Fibroblast of lung (primary cell): ENCODE measurements around the gene FMN1. TPM values are rescaled to one million over a fixed set of nuclear protein-coding genes. Genes with fewer than 3 reads are reported as not detected.

ENCODE experiments used
- DNase-seq, 2 donors: peaks; one replicate each; pipeline versions ENCODE4 v3.0.0 to v3.0.0-alpha.2; 2010; ENCODE audit warnings: low read depth in 2 of 2
- H2AFZ ChIP-seq: 2 replicates; pipeline ENCODE4 v1.5.1; 2012; ENCODE audit warnings: low read length, control low read depth, inconsistent platforms
- H3K27ac ChIP-seq: 2 replicates; pipeline ENCODE4 v1.5.1; 2011; ENCODE audit warnings: low read length, control low read depth; ENCODE audit not compliant: insufficient read depth
- H3K27me3 ChIP-seq: 2 replicates; pipeline ENCODE4 v1.5.1; 2011; ENCODE audit warnings: mild to moderate bottlenecking, low read length; ENCODE audit not compliant: control insufficient read depth, insufficient read depth
- H3K36me3 ChIP-seq: 2 replicates; pipeline ENCODE4 v1.5.1; 2011; ENCODE audit warnings: low read length; ENCODE audit not compliant: control insufficient read depth, insufficient read depth
- H3K4me1 ChIP-seq: 2 replicates; pipeline ENCODE4 v1.5.1; 2011; ENCODE audit warnings: low read length; ENCODE audit not compliant: control insufficient read depth, insufficient read depth; ENCODE audit errors: extremely low read depth
- H3K4me2 ChIP-seq: 2 replicates; pipeline ENCODE4 v1.5.1; 2011; ENCODE audit warnings: low read length, control low read depth; ENCODE audit not compliant: insufficient read depth; ENCODE audit errors: extremely low read depth
- H3K4me3 ChIP-seq, 4 experiments: fragments of 200-600 bp in 1 of 4; sonication (generic) in 1 of 4; replicated peaks in 1 of 4; 2 replicates each; pipeline ENCODE4 v1.5.1; 2011 to 2016; ENCODE audit warnings: low read length in 4 of 4, low read depth in 3 of 4, mild to moderate bottlenecking in 3 of 4, control low read depth in 2 of 4, inconsistent platforms in 1 of 4, mixed read lengths in 1 of 4; ENCODE audit not compliant: insufficient read depth in 1 of 4; ENCODE audit errors: control extremely low read depth in 1 of 4
- H3K79me2 ChIP-seq: 2 replicates; pipeline ENCODE4 v1.5.1; 2012; ENCODE audit warnings: mild to moderate bottlenecking, low read length, inconsistent platforms; ENCODE audit not compliant: control insufficient read depth, insufficient read depth
- H3K9ac ChIP-seq: 2 replicates; pipeline ENCODE4 v1.5.1; 2011; ENCODE audit warnings: mild to moderate bottlenecking, low read length, control low read depth; ENCODE audit not compliant: insufficient read depth
- H3K9me3 ChIP-seq: 2 replicates; pipeline ENCODE4 v1.5.1; 2012; ENCODE audit warnings: low read depth, low read length; ENCODE audit not compliant: control insufficient read depth, insufficient read depth
- H4K20me1 ChIP-seq: 2 replicates; pipeline ENCODE4 v1.5.1; 2011; ENCODE audit warnings: low read length; ENCODE audit not compliant: control insufficient read depth, insufficient read depth; ENCODE audit errors: extremely low read depth
- CTCF ChIP-seq, 2 donors: IDR thresholded peaks in 1 of 2; conservative IDR thresholded peaks in 1 of 2; 1 replicate in 1 of 2; 2 replicates in 1 of 2; pipeline ENCODE4 v1.5.1; 2011 to 2012; ENCODE audit warnings: low read length in 2 of 2, control low read depth in 1 of 2, inconsistent platforms in 1 of 2, low read depth in 1 of 2, mild to moderate bottlenecking in 1 of 2
- EZH2 ChIP-seq: IDR thresholded peaks from 2 replicates; pipeline ENCODE4 v1.5.1; 2012; ENCODE audit warnings: low read length, control low read depth, mild to moderate bottlenecking; ENCODE audit errors: missing control alignments
- polyA plus RNA-seq, 2 donors: library from polyadenylated mRNA; depleted of rRNA in 1 of 2; stranded (reverse) in 1 of 2; unstranded in 1 of 2; fragments of >200 nt; gene quantifications; 2 replicates each; pipeline ENCODE4 v1.2.1, GENCODE V29; 2011 to 2012; ENCODE audit warnings: missing spikeins in 1 of 2
- total RNA-seq: library from RNA; depleted of rRNA; stranded (reverse); fragments of >200 nt; gene quantifications from 2 replicates; pipeline ENCODE4 v1.2.1, GENCODE V29; 2014

The FMN1 gene
- total and polyA plus RNA-seq, 2 donors (not counting 1 experiment from before 2014, with no cell fraction given) = 7.5 to 43.8 TPM

- TF ChIP-seq EZH2 = no peak
- TF ChIP-seq CTCF (conservative IDR thresholded peaks at IDR 0.05 in 1 of 2, IDR thresholded peaks at IDR 0.05 in 1 of 2; ENCODE audit: low read depth in 1 of 2, low read length in 2 of 2) = no peak
- Histone ChIP-seq H3K36me3 (no peaks in the 10 kb centered on the region), H3K4me1 (no peaks in the 10 kb centered on the region), H3K9me3 (no peaks in the 10 kb centered on the region), H3K4me2 (no peak overlapping the region), H4K20me1 (no peaks in the 10 kb centered on the region), H3K9ac (no peak overlapping the region), H2AFZ (no peak overlapping the region), H3K27me3 (no peaks in the 10 kb centered on the region), H3K79me2 (no peaks in the 10 kb centered on the region), H3K27ac (no peak overlapping the region), H3K4me3 (no peak overlapping the region)
- no peak for DNase-seq
These were observed 454.9 kb downstream of the FMN1 start for GRCh38 chr15:32739522-32740063.

GRCh38 chr15:32738666-32739065, 455.8 kb downstream of the FMN1 start:
- Histone ChIP-seq H4K20me1 (no peaks in the 10 kb centered on the region), H3K27ac (no peak overlapping the region), H3K36me3 (no peaks in the 10 kb centered on the region), H3K4me3 (no peak overlapping the region), H3K4me2 (no peak overlapping the region), H3K79me2 (no peaks in the 10 kb centered on the region), H3K4me1 (no peaks in the 10 kb centered on the region), H3K9me3 (no peaks in the 10 kb centered on the region), H3K9ac (no peak overlapping the region), H2AFZ (no peak overlapping the region), H3K27me3 (no peaks in the 10 kb centered on the region)
- TF ChIP-seq EZH2 (no peak), CTCF (conservative IDR thresholded peaks at IDR 0.05 in 1 of 2, IDR thresholded peaks at IDR 0.05 in 1 of 2; ENCODE audit: low read depth in 1 of 2, low read length in 2 of 2) (no peak)
- DNase-seq = no peak

GRCh38 chr15:32737304-32737703, 457.2 kb downstream of the FMN1 start:
- Histone ChIP-seq H3K9me3 (no peaks in the 10 kb centered on the region), H4K20me1 (no peaks in the 10 kb centered on the region), H3K27me3 (no peaks in the 10 kb centered on the region), H3K4me1 (no peaks in the 10 kb centered on the region), H2AFZ (no peak overlapping the region), H3K27ac (no peak overlapping the region), H3K79me2 (no peaks in the 10 kb centered on the region), H3K36me3 (no peaks in the 10 kb centered on the region), H3K4me3 (no peak overlapping the region), H3K4me2 (no peak overlapping the region), H3K9ac (no peak overlapping the region)
- DNase-seq = no peak
- TF ChIP-seq CTCF (conservative IDR thresholded peaks at IDR 0.05 in 1 of 2, IDR thresholded peaks at IDR 0.05 in 1 of 2; ENCODE audit: low read depth in 1 of 2, low read length in 2 of 2) (no peak), EZH2 (no peak)
